LNCaP clone FGC (cell line): ENCODE data around the gene ALOX5AP.
"Not testable (repeated sequence)": the region's sequence is repeated elsewhere in the genome, so short reads cannot be mapped to it uniquely, and the experiment has no call there.

Source experiments
- DNase-seq: peaks from one replicate; pipeline ENCODE4 v3.0.0-alpha.2; 2011; ENCODE audit warnings: low read depth
- H3K4me3 ChIP-seq: 2 replicates; pipeline ENCODE4 v1.5.1; 2011; ENCODE audit warnings: mild to moderate bottlenecking, low read depth, low read length, control low read depth
- CTCF ChIP-seq: IDR thresholded peaks from 2 replicates; pipeline ENCODE4 v1.5.1; 2012; ENCODE audit warnings: mild to moderate bottlenecking; ENCODE audit not compliant: control insufficient read depth, insufficient read depth; ENCODE audit errors: extremely low read depth

ALOX5AP gene

GRCh38 chr13:30742901-30743300 lies 7.6 kb downstream of the ALOX5AP start:
- H3K4me3 ChIP-seq: no peak overlapping the region
- DNase-seq: no peak
- TF ChIP-seq CTCF: no peak

- DNase-seq: no peak
- no peak for TF ChIP-seq CTCF
- H3K4me3 ChIP-seq: no peak overlapping the region
Measured at GRCh38 chr13:30743319-30744055, 8.1 kb downstream of the ALOX5AP start.

DNA sequence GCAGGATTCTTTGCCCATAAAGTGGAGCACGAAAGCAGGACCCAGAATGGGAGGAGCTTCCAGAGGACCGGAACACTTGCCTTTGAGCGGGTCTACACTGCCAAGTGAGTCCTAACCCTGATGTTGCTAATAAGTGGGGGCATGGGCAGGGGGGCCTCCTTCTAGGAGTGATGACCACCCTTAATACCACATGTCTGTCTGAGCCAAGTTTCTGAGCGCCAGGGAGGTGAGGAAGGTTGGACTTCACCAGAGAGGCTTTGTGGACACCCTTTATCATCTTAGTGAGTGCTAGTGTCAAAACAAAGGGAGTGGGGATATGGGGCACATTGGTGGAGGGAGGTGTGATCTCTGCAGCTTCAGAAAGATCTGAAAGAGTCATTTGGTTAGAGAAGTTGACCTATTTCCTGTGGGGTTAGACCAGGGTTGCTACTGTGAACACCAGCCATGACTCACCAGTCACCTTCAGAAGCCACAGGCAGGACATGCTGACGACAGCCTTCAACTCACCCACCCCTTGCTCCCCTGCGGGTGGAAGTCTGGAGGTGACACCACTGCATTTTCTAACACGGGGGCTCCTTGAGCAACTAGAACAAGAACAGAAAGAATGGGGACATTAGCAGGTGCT lies 8.8 kb downstream of the ALOX5AP start:
- DNase-seq: no peak
- no peak overlapping the region for H3K4me3 ChIP-seq
- no peak for TF ChIP-seq CTCF

GRCh38 chr13:30744681-30745077 lies 9.3 kb downstream of the ALOX5AP start:
- TF ChIP-seq CTCF: no peak

GRCh38 chr13:30745906-30746686 lies 10.8 kb downstream of the ALOX5AP start:
- no peak overlapping the region for H3K4me3 ChIP-seq
- no peak for DNase-seq
- TF ChIP-seq CTCF: no peak

More at GRCh38 chr13:30744681-30745077, 9.3 kb downstream of the ALOX5AP start:
- no peak for DNase-seq
- no peak overlapping the region for H3K4me3 ChIP-seq

DNA sequence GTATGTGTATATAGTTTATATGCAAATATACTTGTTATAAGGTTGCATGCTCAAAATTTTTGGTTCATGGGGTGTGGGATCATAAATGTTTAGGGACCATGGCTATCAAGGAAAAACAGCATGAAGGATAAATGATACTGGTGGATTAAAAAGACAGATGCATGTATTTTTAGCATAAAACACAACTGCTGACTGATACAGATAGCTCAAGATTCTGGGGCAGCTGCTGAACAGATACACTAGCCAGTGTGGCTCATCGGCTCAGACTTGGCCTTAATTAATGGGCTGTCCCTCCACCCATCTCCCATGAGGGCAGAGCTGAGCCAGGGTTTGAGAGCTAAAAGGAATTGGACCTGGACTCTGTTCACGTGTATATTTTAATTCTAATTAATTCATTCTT lies 11.4 kb downstream of the ALOX5AP start:
- no peak overlapping the region for H3K4me3 ChIP-seq
- DNase-seq: no peak
- no peak for TF ChIP-seq CTCF

GRCh38 chr13:30747845-30748244 lies 12.5 kb downstream of the ALOX5AP start:
- not testable (repeated sequence) for H3K4me3 ChIP-seq, DNase-seq
